Measurements from ENCODE around the gene RPL9. TPM values are rescaled to one million over a fixed set of nuclear protein-coding genes. Genes with fewer than 3 reads are reported as not detected.
"Not testable (repeated sequence)": the region's sequence is repeated elsewhere in the genome, so short reads cannot be mapped to it uniquely, and the experiment has no call there.

Gene RPL9
- polyA plus RNA-seq: 2,424 TPM

DNA sequence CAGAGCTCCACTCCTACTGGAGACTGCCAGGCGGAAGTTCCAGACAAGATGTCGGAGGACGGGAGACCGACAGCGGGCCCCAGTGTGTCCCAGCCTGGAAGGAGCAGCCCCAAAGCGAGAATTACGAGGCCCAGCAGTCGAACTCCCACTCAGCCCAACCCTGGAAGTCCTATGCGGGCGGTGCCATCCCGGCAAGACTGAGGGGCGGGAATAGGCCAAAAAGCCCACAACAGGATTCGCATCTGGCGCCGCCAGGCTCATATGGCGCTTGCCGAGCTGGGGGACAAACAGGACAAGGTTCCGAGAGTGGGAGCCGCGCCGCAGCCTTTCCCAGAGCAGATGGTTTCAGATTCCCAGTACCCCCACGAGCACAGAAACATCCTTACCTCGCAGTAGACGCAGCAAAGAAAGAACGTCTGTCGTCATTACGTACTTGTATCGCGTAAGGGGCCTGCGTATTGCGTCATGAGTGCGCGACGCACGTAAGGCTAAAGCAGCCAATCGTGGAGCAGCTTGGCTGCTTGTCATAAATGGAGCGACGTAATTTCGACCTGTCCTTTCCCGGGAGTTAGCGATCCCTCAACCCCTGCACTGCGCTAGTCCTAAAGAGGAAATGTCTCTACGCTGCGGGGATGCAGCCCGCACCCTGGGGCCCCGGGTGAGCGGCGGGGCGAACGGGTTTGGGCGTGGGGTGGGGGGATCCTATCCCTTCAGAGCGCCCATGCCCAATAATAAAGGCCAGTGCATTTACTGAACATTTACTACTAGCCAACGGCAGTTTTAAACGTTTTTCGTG is at the start of gene RPL9, which contains the start of gene LIAS:
RPL9 (minus strand) TSS at position 418 of the 796 bp plus-strand sequence. CDS start 483 bp downstream, outside the sequence.
LIAS (plus strand) TSS at position 552 of the 796 bp plus-strand sequence; CDS start at position 614, 62 bp downstream.
- H3K36me3 Mint-ChIP-seq: peaks cover 2% of the 10 kb centered on the region
- no peaks in the 10 kb centered on the region for H3K9me3 Mint-ChIP-seq
- H3K4me3 Mint-ChIP-seq: peak within 1 kb of the TSS; percentile 82 to 99 (median 96)
- no peaks in the 10 kb centered on the region for H3K27me3 Mint-ChIP-seq
- H3K27ac Mint-ChIP-seq: peak within 1 kb of the TSS; percentile 85 to 99 (median 98)
- H3K4me1 Mint-ChIP-seq: peaks cover 23% of the 10 kb centered on the region in 3 donors

GRCh38 chr4:39505581-39505980 is 46.9 kb upstream of the RPL9 start:
- Mint-ChIP-seq H3K9me3 (no peaks in the 10 kb centered on the region), H3K27me3 (no peaks in the 10 kb centered on the region), H3K27ac (no peak overlapping the region), H3K4me3 (no peak overlapping the region), H3K36me3 (peaks cover 16% of the 10 kb centered on the region), H3K4me1 (no peaks in the 10 kb centered on the region)

- Mint-ChIP-seq H3K4me3 (no peak overlapping the region), H3K27me3 (no peaks in the 10 kb centered on the region), H3K4me1 (no peaks in the 10 kb centered on the region), H3K27ac (no peak overlapping the region), H3K36me3 (peaks cover 16% of the 10 kb centered on the region), H3K9me3 (no peaks in the 10 kb centered on the region)
Observed at GRCh38 chr4:39504538-39504937, 45.8 kb upstream of the RPL9 start.

- H3K9me3 Mint-ChIP-seq, H3K4me3 Mint-ChIP-seq, H3K4me1 Mint-ChIP-seq, H3K27me3 Mint-ChIP-seq: not testable (repeated sequence)
- Mint-ChIP-seq H3K27ac (peak overlapping the region in 1 of 3 donors; percentile 32), H3K36me3 (peaks cover 15% of the 10 kb centered on the region)
Observed at GRCh38 chr4:39502664-39503035, 43.9 kb upstream of the RPL9 start.

GRCh38 chr4:39502019-39502663 is 43.4 kb upstream of the RPL9 start:
- peaks cover 15% of the 10 kb centered on the region for H3K36me3 Mint-ChIP-seq
- H3K27ac Mint-ChIP-seq: peak overlapping the region in 1 of 3 donors; percentile 32
- no peak overlapping the region for H3K4me3 Mint-ChIP-seq
- H3K27me3 Mint-ChIP-seq: no peaks in the 10 kb centered on the region
- H3K9me3 Mint-ChIP-seq: no peaks in the 10 kb centered on the region
- H3K4me1 Mint-ChIP-seq: no peaks in the 10 kb centered on the region

DNA sequence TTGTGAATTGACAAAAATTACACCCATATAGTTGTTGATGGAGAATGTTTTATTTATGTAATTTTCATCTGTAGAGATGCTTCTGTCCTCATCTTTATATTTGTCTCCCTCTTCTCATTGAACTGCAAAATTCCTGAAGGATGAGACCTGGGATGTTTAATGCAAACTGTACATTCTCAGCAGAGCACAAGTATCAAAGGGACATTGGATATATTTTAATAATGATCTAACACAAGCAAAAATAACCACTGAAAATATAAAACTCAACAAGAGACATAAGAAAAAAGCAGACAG is 40.0 kb upstream of the RPL9 start:
- Mint-ChIP-seq H3K27ac (no peak overlapping the region), H3K4me3 (no peak overlapping the region), H3K4me1 (no peaks in the 10 kb centered on the region), H3K36me3 (peaks cover 10% of the 10 kb centered on the region), H3K9me3 (no peaks in the 10 kb centered on the region), H3K27me3 (no peaks in the 10 kb centered on the region)

GRCh38 chr4:39497909-39498726 is 39.4 kb upstream of the RPL9 start:
- no peak overlapping the region for H3K27ac Mint-ChIP-seq
- no peaks in the 10 kb centered on the region for H3K27me3 Mint-ChIP-seq

GRCh38 chr4:39495446-39496213 is 36.9 kb upstream of the RPL9 start:
- Mint-ChIP-seq H3K4me3 (no peak overlapping the region), H3K27me3 (no peaks in the 10 kb centered on the region), H3K36me3 (peaks cover 5% of the 10 kb centered on the region), H3K9me3 (no peaks in the 10 kb centered on the region), H3K4me1 (peaks cover 0 to 3% (median under 1%) of the 10 kb centered on the region in 3 donors), H3K27ac (no peak overlapping the region)

More at GRCh38 chr4:39497909-39498726, 39.4 kb upstream of the RPL9 start:
- Mint-ChIP-seq H3K36me3 (peaks cover 10% of the 10 kb centered on the region), H3K4me1 (no peaks in the 10 kb centered on the region), H3K9me3 (no peaks in the 10 kb centered on the region), H3K4me3 (no peak overlapping the region)

GRCh38 chr4:39494354-39494753 is 35.6 kb upstream of the RPL9 start:
- Mint-ChIP-seq H3K36me3 (peaks cover 3% of the 10 kb centered on the region), H3K27ac (no peak overlapping the region), H3K27me3 (no peaks in the 10 kb centered on the region), H3K4me1 (peaks cover 0 to 5% (median 3%) of the 10 kb centered on the region in 3 donors), H3K4me3 (no peak overlapping the region), H3K9me3 (no peaks in the 10 kb centered on the region)

- H3K4me1 Mint-ChIP-seq: peaks cover 0 to 5% (median 3%) of the 10 kb centered on the region in 3 donors
Observed at GRCh38 chr4:39490322-39490721, 31.6 kb upstream of the RPL9 start.

GRCh38 chr4:39486221-39486804 is 27.6 kb upstream of the RPL9 start:
- no peak overlapping the region for H3K4me3 Mint-ChIP-seq
- no peaks in the 10 kb centered on the region for H3K27me3 Mint-ChIP-seq
- H3K9me3 Mint-ChIP-seq: peaks cover 0 to 7% (median 7%) of the 10 kb centered on the region in 3 donors
- H3K4me1 Mint-ChIP-seq: peaks cover 0 to 5% (median 0%) of the 10 kb centered on the region in 3 donors
- no peaks in the 10 kb centered on the region for H3K36me3 Mint-ChIP-seq
- H3K27ac Mint-ChIP-seq: no peak overlapping the region

More at GRCh38 chr4:39490322-39490721, 31.6 kb upstream of the RPL9 start:
- peaks cover 0 to under 1% (median 0%) of the 10 kb centered on the region in 3 donors for H3K9me3 Mint-ChIP-seq
- H3K27ac Mint-ChIP-seq: no peak overlapping the region
- H3K36me3 Mint-ChIP-seq: no peaks in the 10 kb centered on the region
- H3K27me3 Mint-ChIP-seq: no peaks in the 10 kb centered on the region
- no peak overlapping the region for H3K4me3 Mint-ChIP-seq

DNA sequence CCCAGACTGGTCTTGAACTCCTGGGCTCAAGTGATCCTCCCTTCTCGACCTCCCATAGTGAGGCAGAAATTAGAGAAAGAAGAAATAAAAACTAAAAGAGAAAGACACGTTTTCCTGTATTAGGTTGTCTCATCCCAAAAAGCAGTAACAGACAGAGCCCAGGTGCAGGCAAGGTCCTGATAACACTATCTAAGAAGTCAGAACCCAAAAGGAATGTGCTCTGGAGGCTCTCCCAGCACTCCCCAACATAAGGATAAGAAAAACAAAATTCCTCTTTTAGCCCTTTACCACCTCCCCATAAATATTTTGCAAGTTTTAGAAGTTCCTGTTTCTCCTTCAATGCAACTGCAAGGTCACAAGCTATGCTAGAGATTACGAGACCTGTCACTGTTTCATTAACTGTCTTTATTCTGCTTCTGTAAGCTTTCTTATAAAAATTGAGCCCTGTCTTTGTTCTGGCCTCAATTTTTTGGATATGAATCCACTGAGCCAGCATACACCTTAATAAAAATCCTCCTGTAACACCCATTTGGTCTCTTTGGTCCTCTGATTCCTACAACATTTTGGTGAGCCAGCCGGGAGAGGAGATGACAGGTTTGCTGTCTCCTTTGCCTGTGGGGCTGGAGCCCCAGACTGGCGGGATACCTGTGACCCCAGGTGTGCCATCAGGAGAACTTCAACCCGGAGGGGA is 26.0 kb upstream of the RPL9 start:
- Mint-ChIP-seq H3K36me3 (no peaks in the 10 kb centered on the region), H3K27me3 (no peaks in the 10 kb centered on the region), H3K27ac (no peak overlapping the region), H3K4me1 (no peaks in the 10 kb centered on the region), H3K4me3 (peak overlapping the region in 1 of 4 donors; percentile 34), H3K9me3 (peaks cover 0 to 7% (median 7%) of the 10 kb centered on the region in 3 donors)

- Mint-ChIP-seq H3K36me3 (no peaks in the 10 kb centered on the region), H3K27ac (no peak overlapping the region), H3K4me1 (no peaks in the 10 kb centered on the region), H3K4me3 (no peak overlapping the region), H3K27me3 (no peaks in the 10 kb centered on the region), H3K9me3 (peaks cover 0 to 7% (median 7%) of the 10 kb centered on the region in 3 donors)
Observed at GRCh38 chr4:39480902-39481695, 22.4 kb upstream of the RPL9 start.
